ENCODE results near the gene CCDC142. TPM values are rescaled to one million over a fixed set of nuclear protein-coding genes. Genes with fewer than 3 reads are reported as not detected.

CCDC142 gene
- total and polyA plus RNA-seq, 10 of the 15 experiments (the other 5 are each of a cell fraction or from before 2014, with no cell fraction given): 0.93 to 16.9 (median 9.0) TPM

DNA sequence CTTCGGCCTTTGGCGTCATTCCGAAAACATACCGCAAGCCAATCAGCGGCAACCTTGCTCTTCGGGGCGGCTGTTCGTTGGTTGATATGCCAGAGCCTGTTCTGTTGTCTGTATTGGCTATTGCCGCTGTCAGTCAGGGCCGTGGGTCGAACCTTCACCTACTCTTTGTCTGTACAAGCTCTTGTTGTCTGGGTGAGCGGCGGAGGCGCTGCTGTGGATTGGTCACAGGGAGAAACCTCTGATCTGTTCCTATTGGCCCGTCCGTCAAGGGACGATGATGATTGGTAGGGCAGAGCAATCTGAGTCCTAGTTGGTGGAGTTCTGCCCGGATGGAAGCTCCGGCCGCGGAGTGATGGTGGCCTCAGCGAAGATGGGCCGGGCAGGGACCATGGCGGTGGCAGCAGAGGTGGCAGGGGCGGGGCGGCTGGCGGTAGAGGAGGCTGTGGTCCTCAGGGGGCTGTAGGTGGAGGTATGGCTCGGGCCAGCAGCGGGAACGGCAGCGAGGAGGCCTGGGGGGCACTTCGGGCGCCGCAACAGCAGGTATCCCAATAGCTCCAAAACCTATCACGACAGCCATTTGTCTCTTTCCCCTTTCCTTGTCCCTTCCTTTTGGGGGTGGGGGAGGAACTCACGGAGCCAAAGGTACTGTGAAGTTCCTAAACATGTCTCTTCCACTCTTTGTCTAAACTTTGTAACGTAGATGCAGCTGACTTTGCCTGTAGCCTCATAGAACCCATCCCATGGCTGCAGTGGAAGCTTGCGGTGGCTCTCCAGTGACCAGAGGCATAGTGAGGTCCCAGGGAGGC is 24.5 kb downstream of the CCDC142 start, which contains the start of gene WBP1:
WBP1 (plus strand) TSS at position 307 of the 806 bp plus-strand sequence; CDS start at position 472, 165 bp downstream.
- Histone ChIP-seq H3K36me3 (ENCODE audit: control insufficient read depth in 2 of 2, insufficient read depth in 2 of 2, low read length in 1 of 2) (peaks cover 2 to 4% of the 10 kb centered on the region in 2 experiments; a peak in 3 of 4 replicates), H3K4me3 (peak within 1 kb of the TSS; percentile 99), H3K9ac (ENCODE audit: control insufficient read depth, insufficient read depth, low read length) (peak within 1 kb of the TSS; percentile 93), H3K27me3 (replicated peaks in 1 of 2; ENCODE audit: control insufficient read depth in 2 of 2, insufficient read depth in 2 of 2, low read length in 1 of 2) (no peaks in the 10 kb centered on the region), H3K9me3 (replicated peaks; ENCODE audit: control insufficient read depth, insufficient read depth, low read length) (no peaks in the 10 kb centered on the region), H2AFZ (ENCODE audit: control insufficient read depth, low read depth, low read length) (peak within 1 kb of the TSS; percentile 81), H3K79me2 (ENCODE audit: control insufficient read depth, insufficient read depth, low read length) (peaks cover 21% of the 10 kb centered on the region), H3K4me2 (ENCODE audit: control insufficient read depth, insufficient read depth) (peak within 1 kb of the TSS; percentile 91), H3K4me1 (ENCODE audit: control insufficient read depth, insufficient read depth, low read length) (peaks cover 19% of the 10 kb centered on the region), H4K20me1 (ENCODE audit: control insufficient read depth, insufficient read depth) (no peaks in the 10 kb centered on the region), H3K27ac (ENCODE audit: control insufficient read depth, insufficient read depth) (peak within 1 kb of the TSS; percentile 96)
- DNase-seq (ENCODE audit: low read depth, low spot score) (peak; percentile 100), ATAC-seq (peak; percentile 90), FAIRE-seq (peak; percentile 99)
- ChIA-PET SMC1A (ENCODE audit: uncharacterized antibody, unreplicated experiment) (interaction anchor here (1.0 to 5.5 kb wide), 11 partner anchors 9 to 129 kb away, joined by 3 to 24 read pairs (median 7); partner anchors contain the start of genes C2orf81, CCDC142, TTC31 and WDR54), RAD21 (ENCODE audit: unreplicated experiment) (interaction anchor here (0.8 to 3.5 kb wide), 22 partner anchors 8 to 428 kb away, joined by 3 to 21 read pairs (median 4); partner anchors contain the start of genes AUP1, C2orf81, CCDC142 and HTRA2), POLR2A (interaction anchor here (0.6 to 5.8 kb wide), 18 partner anchors 9 to 342 kb away, joined by 3 to 44 read pairs (median 4); partner anchors contain the start of genes C2orf81, CCDC142, HTRA2 and MOB1A), CTCF (interaction anchor here (1.2 to 6.7 kb wide), 7 partner anchors 9 to 129 kb away, joined by 3 to 54 read pairs (median 10); partner anchors contain the start of genes AUP1, CCDC142, HTRA2 and TTC31)
- intact Hi-C loops (cut with micrococcal nuclease; ENCODE audit: unreplicated experiment): loop anchor here (1.0 kb wide), 2 partner anchors 24 to 71 kb away; partner anchors contain the start of genes AUP1, CCDC142 and HTRA2
- 2% methylated on average over 29 of the region's 38 CpGs for WGBS (ENCODE audit: insufficient coverage, insufficient replicate concordance, low lambda C conversion rate, missing lambda C conversion rate)
- in situ Hi-C loops (cut with MboI): no loop called here
- BruUV-seq (replicated peaks): TSS peak; percentile 70
- TF ChIP-seq, protein P1, sequence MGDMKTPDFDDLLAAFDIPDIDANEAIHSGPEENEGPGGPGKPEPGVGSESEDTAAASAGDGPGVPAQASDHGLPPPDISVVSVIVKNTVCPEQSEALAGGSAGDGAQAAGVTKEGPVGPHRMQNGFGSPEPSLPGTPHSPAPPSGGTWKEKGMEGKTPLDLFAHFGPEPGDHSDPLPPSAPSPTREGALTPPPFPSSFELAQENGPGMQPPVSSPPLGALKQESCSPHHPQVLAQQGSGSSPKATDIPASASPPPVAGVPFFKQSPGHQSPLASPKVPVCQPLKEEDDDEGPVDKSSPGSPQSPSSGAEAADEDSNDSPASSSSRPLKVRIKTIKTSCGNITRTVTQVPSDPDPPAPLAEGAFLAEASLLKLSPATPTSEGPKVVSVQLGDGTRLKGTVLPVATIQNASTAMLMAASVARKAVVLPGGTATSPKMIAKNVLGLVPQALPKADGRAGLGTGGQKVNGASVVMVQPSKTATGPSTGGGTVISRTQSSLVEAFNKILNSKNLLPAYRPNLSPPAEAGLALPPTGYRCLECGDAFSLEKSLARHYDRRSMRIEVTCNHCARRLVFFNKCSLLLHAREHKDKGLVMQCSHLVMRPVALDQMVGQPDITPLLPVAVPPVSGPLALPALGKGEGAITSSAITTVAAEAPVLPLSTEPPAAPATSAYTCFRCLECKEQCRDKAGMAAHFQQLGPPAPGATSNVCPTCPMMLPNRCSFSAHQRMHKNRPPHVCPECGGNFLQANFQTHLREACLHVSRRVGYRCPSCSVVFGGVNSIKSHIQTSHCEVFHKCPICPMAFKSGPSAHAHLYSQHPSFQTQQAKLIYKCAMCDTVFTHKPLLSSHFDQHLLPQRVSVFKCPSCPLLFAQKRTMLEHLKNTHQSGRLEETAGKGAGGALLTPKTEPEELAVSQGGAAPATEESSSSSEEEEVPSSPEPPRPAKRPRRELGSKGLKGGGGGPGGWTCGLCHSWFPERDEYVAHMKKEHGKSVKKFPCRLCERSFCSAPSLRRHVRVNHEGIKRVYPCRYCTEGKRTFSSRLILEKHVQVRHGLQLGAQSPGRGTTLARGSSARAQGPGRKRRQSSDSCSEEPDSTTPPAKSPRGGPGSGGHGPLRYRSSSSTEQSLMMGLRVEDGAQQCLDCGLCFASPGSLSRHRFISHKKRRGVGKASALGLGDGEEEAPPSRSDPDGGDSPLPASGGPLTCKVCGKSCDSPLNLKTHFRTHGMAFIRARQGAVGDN (IDR thresholded peaks at IDR 0.05): no peak
- TF ChIP-seq SMAD5 (IDR thresholded peaks at IDR 0.05; ENCODE audit: low read depth): no peak; the same call in 1 of the 2 replicates
- no peak for TF ChIP-seq TCF3 (IDR thresholded peaks at IDR 0.05; ENCODE audit: borderline replicate concordance, insufficient read depth, low read depth, low read length)
- TF ChIP-seq ATF2 (IDR thresholded peaks at IDR 0.05; ENCODE audit: low read length): no peak
- no peak for TF ChIP-seq ASH2L (IDR thresholded peaks at IDR 0.05; ENCODE audit: borderline replicate concordance, low read depth)
- no peak; the same call in 1 of the 2 replicates for TF ChIP-seq BMI1 (IDR thresholded peaks at IDR 0.05; ENCODE audit: borderline replicate concordance)
- TF ChIP-seq STAT1 (conservative IDR thresholded peaks at IDR 0.05): no peak
- TF ChIP-seq, protein P2, sequence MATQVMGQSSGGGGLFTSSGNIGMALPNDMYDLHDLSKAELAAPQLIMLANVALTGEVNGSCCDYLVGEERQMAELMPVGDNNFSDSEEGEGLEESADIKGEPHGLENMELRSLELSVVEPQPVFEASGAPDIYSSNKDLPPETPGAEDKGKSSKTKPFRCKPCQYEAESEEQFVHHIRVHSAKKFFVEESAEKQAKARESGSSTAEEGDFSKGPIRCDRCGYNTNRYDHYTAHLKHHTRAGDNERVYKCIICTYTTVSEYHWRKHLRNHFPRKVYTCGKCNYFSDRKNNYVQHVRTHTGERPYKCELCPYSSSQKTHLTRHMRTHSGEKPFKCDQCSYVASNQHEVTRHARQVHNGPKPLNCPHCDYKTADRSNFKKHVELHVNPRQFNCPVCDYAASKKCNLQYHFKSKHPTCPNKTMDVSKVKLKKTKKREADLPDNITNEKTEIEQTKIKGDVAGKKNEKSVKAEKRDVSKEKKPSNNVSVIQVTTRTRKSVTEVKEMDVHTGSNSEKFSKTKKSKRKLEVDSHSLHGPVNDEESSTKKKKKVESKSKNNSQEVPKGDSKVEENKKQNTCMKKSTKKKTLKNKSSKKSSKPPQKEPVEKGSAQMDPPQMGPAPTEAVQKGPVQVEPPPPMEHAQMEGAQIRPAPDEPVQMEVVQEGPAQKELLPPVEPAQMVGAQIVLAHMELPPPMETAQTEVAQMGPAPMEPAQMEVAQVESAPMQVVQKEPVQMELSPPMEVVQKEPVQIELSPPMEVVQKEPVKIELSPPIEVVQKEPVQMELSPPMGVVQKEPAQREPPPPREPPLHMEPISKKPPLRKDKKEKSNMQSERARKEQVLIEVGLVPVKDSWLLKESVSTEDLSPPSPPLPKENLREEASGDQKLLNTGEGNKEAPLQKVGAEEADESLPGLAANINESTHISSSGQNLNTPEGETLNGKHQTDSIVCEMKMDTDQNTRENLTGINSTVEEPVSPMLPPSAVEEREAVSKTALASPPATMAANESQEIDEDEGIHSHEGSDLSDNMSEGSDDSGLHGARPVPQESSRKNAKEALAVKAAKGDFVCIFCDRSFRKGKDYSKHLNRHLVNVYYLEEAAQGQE (IDR thresholded peaks at IDR 0.05; ENCODE audit: low read depth, low read length): no peak
- peak; percentile 100 for TF ChIP-seq PKNOX1 (IDR thresholded peaks at IDR 0.05)
- TF ChIP-seq TAF1 (IDR thresholded peaks at IDR 0.05; ENCODE audit: borderline replicate concordance, low read depth, low read length): no peak
- no peak for TF ChIP-seq NR2C2 (IDR thresholded peaks at IDR 0.05; ENCODE audit: borderline replicate concordance, control insufficient read depth, insufficient read length, low read depth)

All from GM12878 (cell line).